ENCODE data around the gene MPP4. TPM values are rescaled to one million over a fixed set of nuclear protein-coding genes. Genes with fewer than 3 reads are reported as not detected.

The MPP4 gene
- total and polyA plus RNA-seq, 10 of the 15 experiments (the other 5 are each of a cell fraction or from before 2014, with no cell fraction given), result 0.03 to 0.14 (median 0.05) TPM; not detected in 4

- RAD21 ChIA-PET (ENCODE audit: unreplicated experiment), result interaction anchor here (0.6 kb wide), 1 partner anchor 653 kb away, joined by 3 read pairs; no protein-coding TSS in a partner anchor
- WGBS (ENCODE audit: insufficient coverage, insufficient replicate concordance, low lambda C conversion rate, missing lambda C conversion rate), result 34% methylated on average over 3 of the region's 3 CpGs
- Histone ChIP-seq H3K9me3 (replicated peaks; ENCODE audit: control insufficient read depth, insufficient read depth, low read length) (no peaks in the 10 kb centered on the region), H3K4me1 (ENCODE audit: control insufficient read depth, insufficient read depth, low read length) (no peaks in the 10 kb centered on the region), H4K20me1 (ENCODE audit: control insufficient read depth, insufficient read depth) (no peaks in the 10 kb centered on the region), H3K36me3 (ENCODE audit: control insufficient read depth in 2 of 2, insufficient read depth in 2 of 2, low read length in 1 of 2) (no peaks in the 10 kb centered on the region), H2AFZ (ENCODE audit: control insufficient read depth, low read depth, low read length) (no peak overlapping the region), H3K27me3 (replicated peaks in 1 of 2; ENCODE audit: control insufficient read depth in 2 of 2, insufficient read depth in 2 of 2, low read length in 1 of 2) (0 out of 4 replicates have a peak, but pooled peaks cover 0 to 3% of the 10 kb centered on the region in 2 experiments), H3K9ac (ENCODE audit: control insufficient read depth, insufficient read depth, low read length) (no peak overlapping the region), H3K4me3 (no peak overlapping the region), H3K4me2 (ENCODE audit: control insufficient read depth, insufficient read depth) (no peak overlapping the region), H3K27ac (ENCODE audit: control insufficient read depth, insufficient read depth) (no peak overlapping the region), H3K79me2 (ENCODE audit: control insufficient read depth, insufficient read depth, low read length) (no peaks in the 10 kb centered on the region)
- DNase-seq (ENCODE audit: low read depth, low spot score), result no peak
- in situ Hi-C loops (cut with MboI), result no loop called here
- CTCF ChIA-PET, result interaction anchor here (1.1 kb wide), 1 partner anchor 11 kb away, joined by 3 read pairs; no protein-coding TSS in a partner anchor
- SMC1A ChIA-PET (ENCODE audit: uncharacterized antibody, unreplicated experiment), result no interaction called here
- no TSS peak for BruUV-seq (replicated peaks)
- no peak for ATAC-seq
- intact Hi-C loops (cut with micrococcal nuclease; ENCODE audit: unreplicated experiment), result no loop called here
- no peak for FAIRE-seq
- TF ChIP-seq CTCF (IDR thresholded peaks at IDR 0.05 in 2 of 3, conservative IDR thresholded peaks at IDR 0.05 in 1 of 3; ENCODE audit: control insufficient read depth in 2 of 3, extremely low read depth in 1 of 3, insufficient read depth in 1 of 3, low read depth in 3 of 3, low read length in 3 of 3), result no peak
- no peak for TF ChIP-seq HDAC2 (IDR thresholded peaks at IDR 0.05)
- no peak for TF ChIP-seq YY1 (IDR thresholded peaks at IDR 0.05; ENCODE audit: low read depth, low read length)
- TF ChIP-seq BCL11A (IDR thresholded peaks at IDR 0.05; ENCODE audit: low read depth, low read length), result no peak
- TF ChIP-seq CREM (IDR thresholded peaks at IDR 0.05; ENCODE audit: low read depth), result no peak
- no peak for TF ChIP-seq USF1 (IDR thresholded peaks at IDR 0.05; ENCODE audit: borderline replicate concordance, extremely low read length, insufficient read depth, low read depth, low read length)
- no peak for TF ChIP-seq EP300 (IDR thresholded peaks at IDR 0.05; ENCODE audit: borderline replicate concordance in 1 of 2, control insufficient read depth in 1 of 2, low read depth in 2 of 2, low read length in 2 of 2)
- no peak for TF ChIP-seq STAT3 (IDR thresholded peaks at IDR 0.05; ENCODE audit: low read depth, low read length)
- no peak for TF ChIP-seq NBN (IDR thresholded peaks at IDR 0.05)
- no peak for TF ChIP-seq NR2C2 (IDR thresholded peaks at IDR 0.05; ENCODE audit: borderline replicate concordance, control insufficient read depth, insufficient read length, low read depth)
- no peak for TF ChIP-seq ZNF24 (IDR thresholded peaks at IDR 0.05)
- TF ChIP-seq EZH2 (IDR thresholded peaks at IDR 0.05; ENCODE audit: borderline replicate concordance, control insufficient read depth, low read depth, low read length), result no peak
- TF ChIP-seq IRF5 (IDR thresholded peaks at IDR 0.05; ENCODE audit: borderline replicate concordance), result no peak
- no peak for TF ChIP-seq DPF2 (IDR thresholded peaks at IDR 0.05)
- no peak for TF ChIP-seq FOXK2 (IDR thresholded peaks at IDR 0.05)
- no peak for TF ChIP-seq CREB1 (IDR thresholded peaks at IDR 0.05; ENCODE audit: low read depth)
- TF ChIP-seq CEBPB (IDR thresholded peaks at IDR 0.05; ENCODE audit: borderline replicate concordance in 1 of 2, low read depth in 2 of 2, low read length in 2 of 2), result no peak
- TF ChIP-seq LARP7 (IDR thresholded peaks at IDR 0.05), result no peak
- POLR2A ChIA-PET, result interaction anchor here (0.7 kb wide), 1 partner anchor 8 kb away, joined by 3 read pairs; no protein-coding TSS in a partner anchor
Measured at GRCh38 chr2:201685156-201685555, 13.3 kb downstream of the MPP4 start.
